Kidney epithelial cell (primary cell): ENCODE measurements around the gene LZTS2. TPM values are rescaled to one million over a fixed set of nuclear protein-coding genes. Genes with fewer than 3 reads are reported as not detected.
"Not testable (repeated sequence)": the region's sequence is repeated elsewhere in the genome, so short reads cannot be mapped to it uniquely, and the experiment has no call there.

ENCODE experiments used
- DNase-seq: peaks from one replicate; pipeline ENCODE4 v3.0.0-alpha.2; 2010; ENCODE audit warnings: low read depth
- H3K27me3 ChIP-seq: 2 replicates; pipeline ENCODE4 v1.6.0; 2011; ENCODE audit warnings: low read length; ENCODE audit not compliant: control insufficient read depth, insufficient read depth
- H3K36me3 ChIP-seq: 2 replicates; pipeline ENCODE4 v1.5.1; 2011; ENCODE audit warnings: low read length; ENCODE audit not compliant: control insufficient read depth, insufficient read depth
- H3K4me3 ChIP-seq: 2 replicates; pipeline ENCODE4 v1.5.1; 2011; ENCODE audit warnings: low read depth, mild to moderate bottlenecking, control low read depth, low read length
- CTCF ChIP-seq: IDR thresholded peaks from 2 replicates; pipeline ENCODE4 v1.5.1; 2011; ENCODE audit warnings: mild to moderate bottlenecking, moderate library complexity, low read length, control low read depth, inconsistent platforms; ENCODE audit not compliant: insufficient read depth, poor library complexity, severe bottlenecking
- total RNA-seq: library from RNA; depleted of rRNA; stranded (reverse); fragments of >200 nt; gene quantifications from 2 replicates; pipeline ENCODE4 v1.2.3, GENCODE V29; 2015

Gene LZTS2
- total RNA-seq, 1 donor from 2014 or later, result 125 TPM

GRCh38 chr10:101031128-101031795 lies 31.7 kb downstream of the LZTS2 start, which contains the start of the genes PDZD7 and SFXN3:
Gene PDZD7 (minus strand): TSS chr10:101031129. CDS start chr10:101030219, 910 bp downstream.
Gene SFXN3 (plus strand): TSS chr10:101031234. CDS start chr10:101034695, 3,461 bp downstream.
- no peak for TF ChIP-seq CTCF
- Histone ChIP-seq H3K27me3 (no peaks in the 10 kb centered on the region), H3K4me3 (peak within 1 kb of the TSS; percentile 71), H3K36me3 (no peaks in the 10 kb centered on the region)
- DNase-seq, result no peak

DNA sequence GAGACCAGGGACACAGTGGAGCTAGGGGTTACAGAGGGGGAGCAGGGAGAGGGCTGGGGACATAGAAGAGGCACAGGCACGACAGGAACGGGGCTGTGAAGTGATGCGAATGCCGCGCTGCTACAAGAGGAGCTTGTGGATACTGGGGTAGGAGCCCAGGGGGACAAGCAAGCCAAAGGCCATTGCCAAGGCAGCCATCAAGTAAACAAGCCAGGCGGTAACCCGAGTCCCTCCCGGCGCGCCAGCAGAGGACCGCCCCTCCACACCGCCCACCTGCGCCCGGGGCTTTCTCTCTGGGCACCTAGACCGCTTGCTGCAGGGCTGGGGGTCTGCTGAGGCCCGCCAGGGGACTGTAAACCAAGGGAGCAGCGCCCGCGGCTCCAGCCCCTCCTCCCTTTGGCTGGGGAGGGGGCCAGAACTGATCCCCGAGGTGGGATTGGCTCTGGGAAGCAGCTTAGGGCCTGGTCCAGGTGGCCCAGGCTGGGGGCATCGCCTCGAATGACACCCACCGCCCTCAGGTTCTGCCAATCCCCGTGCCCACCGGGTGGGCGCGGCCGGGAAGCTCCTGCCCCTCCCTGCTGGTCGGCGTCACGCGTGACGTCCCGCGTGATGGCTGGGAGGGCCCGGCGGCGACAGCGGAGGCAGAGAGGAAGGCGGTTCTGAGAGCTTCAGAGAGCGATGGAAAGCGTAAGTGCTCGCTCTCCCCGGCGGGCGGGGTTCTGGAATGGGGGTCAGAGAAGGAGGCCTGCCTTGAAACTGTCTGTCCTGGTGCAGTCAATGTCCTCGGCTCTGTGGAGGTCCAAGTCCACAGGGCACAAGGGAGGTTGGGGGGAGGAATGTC lies 32.4 kb downstream of the LZTS2 start:
- Histone ChIP-seq H3K4me3 (peak overlapping the region; percentile 71), H3K36me3 (no peaks in the 10 kb centered on the region), H3K27me3 (no peaks in the 10 kb centered on the region)
- DNase-seq, result no peak
- TF ChIP-seq CTCF, result no peak

GRCh38 chr10:101032637-101033224 lies 33.1 kb downstream of the LZTS2 start:
- Histone ChIP-seq H3K27me3 (no peaks in the 10 kb centered on the region), H3K36me3 (peaks cover 1% of the 10 kb centered on the region), H3K4me3 (peak overlapping the region; percentile 71)
- no peak for TF ChIP-seq CTCF
- peak; percentile 70 for DNase-seq

GRCh38 chr10:101033276-101033675 lies 33.7 kb downstream of the LZTS2 start:
- TF ChIP-seq CTCF, result no peak
- Histone ChIP-seq H3K36me3 (peaks cover 1% of the 10 kb centered on the region), H3K4me3 (peak overlapping the region; percentile 71), H3K27me3 (no peaks in the 10 kb centered on the region)
- DNase-seq, result no peak

- H3K36me3 ChIP-seq, H3K4me3 ChIP-seq, DNase-seq, H3K27me3 ChIP-seq: not testable (repeated sequence)
Measured at GRCh38 chr10:101034404-101034803, 34.8 kb downstream of the LZTS2 start.

GRCh38 chr10:101035314-101035713 lies 35.7 kb downstream of the LZTS2 start:
- DNase-seq, result no peak
- H3K27me3 ChIP-seq, result no peaks in the 10 kb centered on the region
- no peak overlapping the region for H3K4me3 ChIP-seq
- TF ChIP-seq CTCF, result no peak
- peaks cover 1% of the 10 kb centered on the region for H3K36me3 ChIP-seq
